AG04449 (cell line): ENCODE measurements around the gene TADA3.

Source experiments
- CTCF ChIA-PET: fragments of 350-600 bp; formaldehyde crosslinking; extraction: SDS; loops from one replicate; lab custom pipeline; 2021; ENCODE audit warnings: antibody characterized with exemption; lab: Yijun Ruan, JAX
- POLR2A ChIA-PET: fragments of 400-600, 350-600 bp; formaldehyde crosslinking; extraction: SDS; loops from one replicate; lab custom pipeline; 2020; ENCODE audit warnings: antibody characterized with exemption, inconsistent platforms; lab: Yijun Ruan, JAX
- DNase-seq: peaks from one replicate; pipeline ENCODE4 v3.0.0-alpha.2; 2010; ENCODE audit warnings: low read depth, low spot score
- H3K4me3 ChIP-seq: 2 replicates; pipeline ENCODE4 v1.5.1; 2011; ENCODE audit warnings: low read depth, mild to moderate bottlenecking, control low read depth, low read length
- TF ChIP-seq, protein P1 (sequence below): IDR thresholded peaks from one replicate; pipeline ENCODE4 v1.5.1; 2011; ENCODE audit warnings: mild to moderate bottlenecking, moderate library complexity, low read length, control low read depth, inconsistent platforms; ENCODE audit not compliant: insufficient read depth; ENCODE audit errors: missing control alignments

TADA3 gene

DNA sequence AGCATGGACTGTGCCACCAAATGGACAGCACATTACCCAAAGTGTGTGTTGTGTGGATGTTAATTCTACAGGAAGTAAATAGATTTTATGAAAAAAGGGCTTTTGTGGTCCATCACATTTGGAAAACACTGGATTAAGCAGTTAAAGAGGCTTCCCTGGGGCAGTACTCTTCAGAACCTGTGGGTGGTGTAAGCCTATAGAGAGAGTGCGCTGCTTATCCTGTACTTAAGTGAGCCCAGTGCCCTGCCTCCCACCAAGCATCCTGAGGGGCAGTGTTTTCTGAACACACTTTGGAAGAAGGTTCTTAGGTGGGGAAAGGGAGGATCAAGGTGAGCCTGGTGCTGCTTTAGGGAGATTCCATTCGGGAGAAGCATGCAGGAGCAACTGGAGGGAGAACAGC lies 28.7 kb upstream of the TADA3 start:
- POLR2A ChIA-PET, result no interaction called here

DNA sequence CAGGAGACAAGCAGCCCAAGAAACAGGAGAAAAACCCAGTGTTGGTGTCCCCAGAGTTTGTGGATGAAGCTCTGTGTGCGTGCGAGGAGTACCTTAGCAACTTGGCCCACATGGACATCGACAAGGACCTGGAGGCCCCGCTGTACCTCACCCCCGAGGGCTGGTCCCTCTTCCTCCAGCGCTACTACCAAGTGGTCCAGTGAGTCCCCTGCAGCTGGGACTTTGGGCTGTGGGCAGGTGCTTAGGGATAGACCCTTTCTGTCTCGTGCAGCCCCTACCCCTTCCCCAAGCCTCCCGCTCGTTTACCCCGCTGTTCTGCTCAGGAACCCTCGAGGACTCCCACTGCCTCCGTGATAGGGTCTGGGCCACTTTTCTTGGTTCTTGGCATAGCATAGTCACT lies 28.3 kb upstream of the TADA3 start:
- no peak overlapping the region for H3K4me3 ChIP-seq
- CTCF ChIA-PET, result interaction anchor here (1.3 to 1.5 kb wide), 4 partner anchors 9 to 126 kb away, joined by 3 to 8 read pairs (median 4); no protein-coding TSS in a partner anchor
- no peak for DNase-seq
- TF ChIP-seq, protein P1, sequence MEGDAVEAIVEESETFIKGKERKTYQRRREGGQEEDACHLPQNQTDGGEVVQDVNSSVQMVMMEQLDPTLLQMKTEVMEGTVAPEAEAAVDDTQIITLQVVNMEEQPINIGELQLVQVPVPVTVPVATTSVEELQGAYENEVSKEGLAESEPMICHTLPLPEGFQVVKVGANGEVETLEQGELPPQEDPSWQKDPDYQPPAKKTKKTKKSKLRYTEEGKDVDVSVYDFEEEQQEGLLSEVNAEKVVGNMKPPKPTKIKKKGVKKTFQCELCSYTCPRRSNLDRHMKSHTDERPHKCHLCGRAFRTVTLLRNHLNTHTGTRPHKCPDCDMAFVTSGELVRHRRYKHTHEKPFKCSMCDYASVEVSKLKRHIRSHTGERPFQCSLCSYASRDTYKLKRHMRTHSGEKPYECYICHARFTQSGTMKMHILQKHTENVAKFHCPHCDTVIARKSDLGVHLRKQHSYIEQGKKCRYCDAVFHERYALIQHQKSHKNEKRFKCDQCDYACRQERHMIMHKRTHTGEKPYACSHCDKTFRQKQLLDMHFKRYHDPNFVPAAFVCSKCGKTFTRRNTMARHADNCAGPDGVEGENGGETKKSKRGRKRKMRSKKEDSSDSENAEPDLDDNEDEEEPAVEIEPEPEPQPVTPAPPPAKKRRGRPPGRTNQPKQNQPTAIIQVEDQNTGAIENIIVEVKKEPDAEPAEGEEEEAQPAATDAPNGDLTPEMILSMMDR, result no peak
- POLR2A ChIA-PET, result no interaction called here

More for the DNA sequence above, 28.7 kb upstream of the TADA3 start:
- DNase-seq, result no peak
- H3K4me3 ChIP-seq, result no peak overlapping the region
- CTCF ChIA-PET, result interaction anchor here (1.3 to 1.5 kb wide), 4 partner anchors 9 to 126 kb away, joined by 3 to 8 read pairs (median 4); no protein-coding TSS in a partner anchor
- TF ChIP-seq, protein P1, result peak; percentile 16

DNA sequence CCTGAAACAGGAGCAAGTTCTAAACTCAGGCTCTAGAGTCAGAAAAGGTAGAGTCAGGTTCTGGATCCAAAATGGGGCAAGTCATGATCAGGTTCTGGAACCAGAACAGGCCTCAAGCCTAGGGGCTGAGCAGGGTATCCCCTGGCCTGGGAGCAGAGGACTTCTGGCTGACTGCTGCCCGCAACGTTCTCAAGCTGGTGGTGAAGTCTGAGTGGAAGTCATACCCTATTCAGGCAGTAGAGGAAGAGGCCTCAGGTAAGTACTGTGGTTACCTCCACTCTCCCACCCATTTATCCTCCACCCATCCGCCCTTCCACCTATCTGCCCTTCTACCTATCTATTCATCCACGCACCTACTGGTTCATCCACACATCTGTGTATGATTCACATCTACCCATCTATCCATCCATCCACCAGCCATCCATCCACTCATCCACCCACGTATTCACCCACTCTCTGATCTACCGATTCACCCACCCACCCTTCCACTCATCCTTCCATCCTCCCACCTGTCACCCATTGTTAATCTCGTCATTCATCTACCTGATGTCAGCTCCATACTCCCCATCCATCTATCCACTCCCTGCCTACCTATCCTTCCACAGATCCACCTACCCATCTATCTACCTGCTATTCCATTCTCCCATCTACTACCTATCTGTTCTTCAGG lies 26.5 kb upstream of the TADA3 start:
- TF ChIP-seq, protein P1, result no peak
- POLR2A ChIA-PET, result no interaction called here
- DNase-seq, result no peak
- CTCF ChIA-PET, result interaction anchor here (0.8 to 1.3 kb wide), 2 partner anchors 14 to 19 kb away, joined by 3 read pairs; no protein-coding TSS in a partner anchor
- H3K4me3 ChIP-seq, result no peak overlapping the region

DNA sequence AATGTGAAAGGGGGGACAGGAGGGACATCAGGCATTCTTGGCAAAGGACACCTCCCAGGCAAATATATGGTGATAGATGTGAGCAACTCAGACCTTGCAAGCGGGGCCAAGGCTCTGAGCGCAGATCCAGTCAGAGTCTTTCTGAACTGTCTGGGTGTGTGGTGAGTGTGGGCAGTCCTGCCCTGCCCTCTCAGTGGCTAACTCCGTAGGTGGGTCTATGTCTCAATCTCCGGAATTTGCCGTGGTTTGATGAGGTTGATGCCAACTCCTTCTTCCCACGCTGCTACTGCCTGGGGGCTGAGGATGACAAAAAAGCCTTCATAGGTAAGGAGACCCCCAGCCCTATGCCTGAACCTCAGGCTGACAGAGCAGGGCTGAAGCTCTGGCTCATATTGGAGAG lies 25.2 kb upstream of the TADA3 start:
- TF ChIP-seq, protein P1, result no peak
- H3K4me3 ChIP-seq, result no peak overlapping the region
- DNase-seq, result no peak
- CTCF ChIA-PET, result no interaction called here
- POLR2A ChIA-PET, result no interaction called here

DNA sequence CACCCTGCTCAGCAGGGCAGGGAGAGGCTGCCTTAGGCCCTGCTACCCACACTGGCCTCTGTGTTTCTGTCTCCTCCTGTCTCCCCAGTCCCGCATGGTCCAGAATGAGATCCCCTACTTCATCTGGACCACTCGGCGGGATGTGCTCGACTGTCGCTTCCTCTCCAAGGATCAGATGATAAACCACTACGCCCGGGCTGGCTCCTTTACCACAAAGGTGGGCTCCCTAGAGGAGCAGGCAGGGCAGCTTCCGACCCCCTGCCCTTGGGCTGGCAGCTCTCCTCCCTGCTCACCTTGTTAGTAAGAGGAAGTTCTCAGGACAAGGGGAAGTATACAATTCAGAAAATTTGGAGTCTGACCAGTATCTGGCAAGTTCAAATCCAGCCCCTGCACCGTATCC lies 23.7 kb upstream of the TADA3 start:
- DNase-seq, result no peak
- ChIA-PET CTCF (no interaction called here), POLR2A (no interaction called here)
- no peak overlapping the region for H3K4me3 ChIP-seq
- TF ChIP-seq, protein P1, result no peak

GRCh38 chr3:9812870-9813483 lies 20.7 kb upstream of the TADA3 start:
- DNase-seq, result no peak
- TF ChIP-seq, protein P1, result no peak
- ChIA-PET POLR2A (no interaction called here), CTCF (interaction anchor here (0.5 to 2.1 kb wide), 5 partner anchors 13 to 380 kb away, joined by 3 to 6 read pairs (median 3); no protein-coding TSS in a partner anchor)
- H3K4me3 ChIP-seq, result no peak overlapping the region
